Sigmoid colon (tissue), 4 donors: ENCODE measurements around the gene TXN2.

Experiments
- CTCF ChIP-seq, 4 experiments: fragments of 450-650 bp in 3 of 4; fragments of 200-600 bp in 1 of 4; IDR thresholded peaks; one replicate each; pipeline ENCODE4 v1.5.1; 2016 to 2019; ENCODE audit warnings: antibody characterized with exemption in 4 of 4, mild to moderate bottlenecking in 3 of 4, moderate library complexity in 2 of 4
- EP300 ChIP-seq, 4 donors: sonication (generic); formaldehyde crosslinking; IDR thresholded peaks; one replicate each; pipeline ENCODE4 v1.6.1; 2017; ENCODE audit warnings: antibody characterized with exemption in 4 of 4
- POLR2A ChIP-seq, 2 donors: fragments of 450-650 bp; IDR thresholded peaks; one replicate each; pipeline ENCODE4 v1.6.1; 2016; ENCODE audit warnings: antibody characterized with exemption in 2 of 2, mild to moderate bottlenecking in 2 of 2, moderate library complexity in 2 of 2
- POLR2AphosphoS5 ChIP-seq, 4 donors: sonication (generic); formaldehyde crosslinking; IDR thresholded peaks; one replicate each; pipeline ENCODE4 v1.6.1; 2017; ENCODE audit warnings: antibody characterized with exemption in 4 of 4

- TF ChIP-seq CTCF (IDR thresholded peaks at IDR 0.05): no peak
- TF ChIP-seq EP300 (IDR thresholded peaks at IDR 0.05): no peak
- no peak for TF ChIP-seq POLR2AphosphoS5 (IDR thresholded peaks at IDR 0.05)
- TF ChIP-seq POLR2A (IDR thresholded peaks at IDR 0.05): no peak
Observed at GRCh38 chr22:36522662-36523061, 41.2 kb upstream of the TXN2 start.
